SJCRH30 (cell line): Measurements from ENCODE around the gene CAMTA1. TPM values are rescaled to one million over a fixed set of nuclear protein-coding genes. Genes with fewer than 3 reads are reported as not detected.
A peak's percentile ranks its signal among the peaks of the same experiment; 100 is the strongest.

Source experiments
- DNase-seq, 2 experiments: peaks; one replicate each; pipeline ENCODE4 v3.0.0-alpha.2; 2015 to 2020
- H3K27ac ChIP-seq: fragments of 250-450 bp; sonication (Bioruptor Pico); 2 replicates; pipeline ENCODE4 v1.5.1; 2020; ENCODE audit warnings: mild to moderate bottlenecking, moderate library complexity
- H3K27me3 ChIP-seq: fragments of 250-450 bp; sonication (Bioruptor Pico); 2 replicates; pipeline ENCODE4 v1.5.1; 2020; ENCODE audit warnings: mild to moderate bottlenecking, moderate library complexity
- H3K36me3 ChIP-seq: fragments of 250-450 bp; sonication (Bioruptor Pico); 2 replicates; pipeline ENCODE4 v1.5.1; 2020; ENCODE audit warnings: mild to moderate bottlenecking, moderate library complexity
- H3K4me1 ChIP-seq: fragments of 250-450 bp; sonication (Bioruptor Pico); 2 replicates; pipeline ENCODE4 v1.5.1; 2020; ENCODE audit warnings: mild to moderate bottlenecking, moderate library complexity
- H3K4me3 ChIP-seq: fragments of 250-450 bp; sonication (Bioruptor Pico); 2 replicates; pipeline ENCODE4 v1.5.1; 2020; ENCODE audit warnings: mild to moderate bottlenecking, moderate library complexity
- H3K9me3 ChIP-seq: fragments of 250-450 bp; sonication (Bioruptor Pico); replicated peaks from 2 replicates; pipeline ENCODE4 v1.5.1; 2020; ENCODE audit warnings: mild to moderate bottlenecking, moderate library complexity
- total RNA-seq: library from RNA; depleted of rRNA; stranded (reverse); fragments of >200 nt; shearing (Covaris generic); gene quantifications from 2 replicates; pipeline ENCODE4 v1.2.3, GENCODE V29; 2014

The CAMTA1 gene
- total RNA-seq, 1 experiment from 2014 or later, result 153 TPM

DNA sequence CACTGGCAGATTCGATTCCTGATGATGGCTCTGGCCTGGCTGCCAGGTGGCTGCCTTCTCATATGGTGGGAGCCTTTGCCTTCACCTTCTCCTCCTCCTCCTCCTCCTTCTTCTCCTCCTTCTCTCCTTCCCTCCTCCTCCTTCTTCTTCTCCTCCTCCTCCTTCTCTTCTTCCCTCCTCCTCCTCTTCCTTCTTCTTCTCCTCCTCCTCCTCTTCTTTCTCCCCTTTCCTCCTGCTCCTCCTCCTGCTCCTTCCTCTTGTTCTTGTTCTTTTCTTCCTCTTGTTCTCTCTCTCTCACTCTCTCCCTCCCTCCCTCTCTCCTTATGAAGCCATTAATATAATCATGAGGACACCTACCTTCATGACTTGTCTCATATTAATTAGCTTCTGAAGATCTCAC, 278.7 kb downstream of the CAMTA1 start:
- no peak for DNase-seq
- no peaks in the 10 kb centered on the region for H3K36me3 ChIP-seq
- H3K27me3 ChIP-seq, result peaks cover 21% of the 10 kb centered on the region; the same call in 1 of the 2 replicates
- no peaks in the 10 kb centered on the region for H3K4me1 ChIP-seq
- H3K4me3 ChIP-seq, result no peak overlapping the region
- H3K9me3 ChIP-seq, result no peaks in the 10 kb centered on the region
- H3K27ac ChIP-seq, result no peak overlapping the region

DNA sequence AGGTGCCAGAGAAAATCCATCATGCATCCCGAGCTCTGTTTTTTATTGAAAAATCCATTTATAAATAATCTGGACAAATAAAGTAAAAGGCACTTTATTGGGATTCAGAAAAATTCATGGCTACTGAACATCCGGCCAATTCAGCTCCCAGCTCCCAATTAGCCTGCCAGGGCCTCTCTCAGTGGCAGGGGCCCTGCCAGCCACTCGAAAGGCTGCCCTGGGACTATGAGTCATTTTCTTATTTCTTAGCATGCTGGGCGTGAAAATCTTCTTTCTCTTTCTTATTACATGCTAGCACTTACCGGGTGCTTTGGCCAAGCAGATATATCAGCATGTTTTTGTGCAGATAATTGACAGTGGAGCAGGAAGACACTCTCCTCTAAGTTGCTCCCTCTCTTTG, 283.3 kb downstream of the CAMTA1 start:
- H3K27me3 ChIP-seq, result peaks cover 18% of the 10 kb centered on the region; the same call in 1 of the 2 replicates
- H3K9me3 ChIP-seq, result no peaks in the 10 kb centered on the region
- no peaks in the 10 kb centered on the region for H3K36me3 ChIP-seq
- H3K4me3 ChIP-seq, result no peak overlapping the region
- H3K4me1 ChIP-seq, result no peaks in the 10 kb centered on the region
- no peak overlapping the region for H3K27ac ChIP-seq
- no peak for DNase-seq

DNA sequence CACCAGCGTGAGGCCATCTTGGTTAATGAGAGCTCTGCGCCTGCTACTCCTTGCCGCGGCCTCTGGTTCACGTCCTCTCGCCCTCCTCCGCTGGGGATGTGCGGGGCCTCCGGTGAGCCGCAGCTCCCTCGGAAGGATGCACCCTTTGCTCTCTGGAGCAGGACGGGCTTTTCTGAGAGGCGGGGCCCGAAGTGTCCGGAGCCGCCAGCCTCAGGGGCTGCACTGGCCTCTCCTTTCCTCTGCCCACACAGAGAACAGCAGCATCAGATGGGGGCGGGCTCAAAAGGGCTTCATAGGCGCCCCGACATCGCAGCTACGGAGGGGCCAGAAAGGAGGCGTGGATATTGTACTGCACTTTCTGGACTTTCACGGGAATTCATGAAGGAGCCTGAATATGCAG, 284.7 kb downstream of the CAMTA1 start:
- no peak for DNase-seq
- no peaks in the 10 kb centered on the region for H3K36me3 ChIP-seq
- H3K4me1 ChIP-seq, result no peaks in the 10 kb centered on the region
- peaks cover 15% of the 10 kb centered on the region; the same call in 1 of the 2 replicates for H3K27me3 ChIP-seq
- H3K4me3 ChIP-seq, result no peak overlapping the region
- no peaks in the 10 kb centered on the region for H3K9me3 ChIP-seq
- no peak overlapping the region for H3K27ac ChIP-seq

DNA sequence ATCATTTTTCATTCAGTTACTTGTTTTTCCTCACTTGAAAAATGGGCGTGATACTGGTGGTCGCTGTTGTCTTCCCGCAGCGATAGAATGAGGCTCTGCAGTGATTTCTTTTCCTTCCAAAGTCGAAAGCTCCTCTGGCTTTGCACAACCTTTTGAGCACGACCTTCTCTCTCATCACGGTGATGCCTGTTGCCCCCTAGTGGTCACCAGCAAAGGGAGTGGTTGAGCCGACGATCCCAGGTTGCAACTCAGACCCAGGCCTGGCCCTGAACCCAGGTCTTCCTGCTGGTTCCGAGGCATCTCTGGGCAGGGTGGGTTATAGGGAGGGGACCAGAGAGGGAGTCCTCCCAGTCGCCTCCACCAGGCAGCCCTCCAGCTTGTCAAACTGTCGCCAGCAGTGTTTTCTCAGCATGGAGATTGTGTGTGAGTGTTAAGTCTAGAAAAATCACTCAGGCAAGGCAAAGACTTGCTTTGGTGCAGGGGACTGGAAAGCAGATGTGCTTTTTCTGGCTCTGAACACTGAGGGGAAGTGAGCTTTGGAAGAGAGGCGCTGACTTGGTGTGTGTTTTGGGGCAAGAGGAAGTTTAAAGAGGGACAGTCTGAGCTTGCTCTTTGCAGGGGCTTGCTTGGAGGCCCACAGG, 285.3 kb downstream of the CAMTA1 start:
- H3K36me3 ChIP-seq, result no peaks in the 10 kb centered on the region
- no peaks in the 10 kb centered on the region for H3K9me3 ChIP-seq
- peak; percentile 61 to 78 for DNase-seq
- no peak overlapping the region for H3K27ac ChIP-seq
- H3K4me3 ChIP-seq, result no peak overlapping the region
- H3K27me3 ChIP-seq, result peaks cover 14% of the 10 kb centered on the region; the same call in 1 of the 2 replicates
- no peaks in the 10 kb centered on the region for H3K4me1 ChIP-seq

DNA sequence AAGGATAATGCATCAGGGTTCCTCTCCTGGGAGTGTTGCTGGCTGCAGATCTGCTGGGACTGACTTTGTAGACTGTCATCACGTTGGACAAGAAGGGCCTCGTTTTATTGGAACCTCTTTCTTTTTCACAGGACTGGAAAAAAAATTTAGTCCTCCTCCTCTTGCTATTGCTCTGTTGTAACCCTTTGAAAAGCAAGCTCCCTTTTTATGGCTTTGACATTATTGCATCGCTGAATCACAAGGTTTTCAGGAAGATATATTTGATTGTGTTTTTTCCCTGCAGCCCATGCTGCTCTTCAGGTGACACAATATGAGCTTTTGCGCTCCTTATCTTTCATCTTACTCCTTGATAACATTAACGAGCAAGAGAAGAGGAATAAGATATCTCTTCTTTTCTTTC, 290.9 kb downstream of the CAMTA1 start:
- DNase-seq, result no peak
- H3K27me3 ChIP-seq, result no peaks in the 10 kb centered on the region
- H3K4me3 ChIP-seq, result no peak overlapping the region
- H3K4me1 ChIP-seq, result no peaks in the 10 kb centered on the region
- H3K36me3 ChIP-seq, result no peaks in the 10 kb centered on the region
- H3K9me3 ChIP-seq, result peaks cover 6% of the 10 kb centered on the region; the same call in 1 of the 2 replicates
- H3K27ac ChIP-seq, result no peak overlapping the region

DNA sequence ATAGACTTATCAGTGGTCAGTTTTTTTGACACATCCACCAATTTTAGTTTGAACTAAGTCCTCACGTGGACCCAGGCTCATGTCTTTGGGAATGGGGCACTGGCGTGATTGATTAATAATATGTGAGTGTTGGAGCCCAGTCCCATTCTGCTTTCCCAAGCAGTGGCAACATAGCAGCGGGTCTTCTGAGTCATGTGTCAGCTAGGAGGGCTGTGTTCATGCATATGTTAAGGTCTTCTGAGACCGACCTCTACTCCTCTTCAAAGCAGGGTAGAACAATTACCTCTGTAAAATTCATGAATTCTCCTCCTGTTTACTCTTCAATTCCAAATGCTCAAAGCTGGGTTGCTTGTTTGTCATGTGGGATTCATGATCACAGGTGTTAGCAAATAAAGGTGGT, 291.3 kb downstream of the CAMTA1 start:
- Histone ChIP-seq H3K27me3 (no peaks in the 10 kb centered on the region), H3K36me3 (no peaks in the 10 kb centered on the region), H3K4me3 (no peak overlapping the region), H3K4me1 (no peaks in the 10 kb centered on the region), H3K27ac (no peak overlapping the region), H3K9me3 (peaks cover 6% of the 10 kb centered on the region; the same call in 1 of the 2 replicates)
- no peak for DNase-seq

DNA sequence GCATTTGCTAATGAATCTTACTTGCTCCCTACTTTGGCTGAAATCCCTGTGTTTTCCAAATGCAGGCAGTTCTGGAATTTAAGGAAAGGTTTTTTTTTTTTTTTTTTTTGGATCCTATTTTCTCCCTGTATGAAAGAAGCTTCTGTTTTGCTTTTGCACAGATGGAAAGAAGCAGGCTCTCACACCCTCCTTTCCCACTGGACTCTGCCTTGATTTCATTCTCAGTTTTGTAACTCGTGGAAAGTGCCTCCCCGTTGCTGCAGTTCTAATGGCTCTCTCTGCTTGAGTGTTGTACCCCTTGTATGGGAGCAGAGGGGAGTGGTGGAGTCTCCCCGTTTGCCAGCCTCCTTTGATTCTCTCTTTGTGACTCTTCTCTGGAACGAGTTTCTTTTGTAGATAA, 291.9 kb downstream of the CAMTA1 start:
- Histone ChIP-seq H3K27me3 (no peaks in the 10 kb centered on the region), H3K4me1 (no peaks in the 10 kb centered on the region), H3K27ac (no peak overlapping the region), H3K9me3 (peaks cover 6% of the 10 kb centered on the region; the same call in 1 of the 2 replicates), H3K36me3 (no peaks in the 10 kb centered on the region), H3K4me3 (no peak overlapping the region)
- no peak for DNase-seq

DNA sequence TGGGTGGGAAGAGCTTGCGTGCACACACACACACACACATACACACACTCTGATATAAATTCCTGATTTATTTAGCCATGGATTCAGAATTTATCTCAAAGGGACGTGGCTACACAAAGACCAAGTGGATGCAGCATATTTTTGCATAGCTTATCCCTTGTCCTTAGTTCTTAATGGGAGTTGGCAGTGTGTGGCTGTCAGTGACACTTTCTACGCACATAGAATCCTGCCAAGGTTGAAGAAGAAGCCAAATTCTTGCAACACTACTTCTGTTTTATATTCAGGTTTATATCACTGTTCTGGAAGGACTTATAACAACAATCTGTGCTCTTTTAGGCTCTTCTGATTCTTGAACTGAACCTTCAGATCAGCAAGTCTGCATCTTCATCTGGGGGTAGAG, 292.7 kb downstream of the CAMTA1 start:
- H3K4me1 ChIP-seq, result no peaks in the 10 kb centered on the region
- H3K4me3 ChIP-seq, result no peak overlapping the region

DNA sequence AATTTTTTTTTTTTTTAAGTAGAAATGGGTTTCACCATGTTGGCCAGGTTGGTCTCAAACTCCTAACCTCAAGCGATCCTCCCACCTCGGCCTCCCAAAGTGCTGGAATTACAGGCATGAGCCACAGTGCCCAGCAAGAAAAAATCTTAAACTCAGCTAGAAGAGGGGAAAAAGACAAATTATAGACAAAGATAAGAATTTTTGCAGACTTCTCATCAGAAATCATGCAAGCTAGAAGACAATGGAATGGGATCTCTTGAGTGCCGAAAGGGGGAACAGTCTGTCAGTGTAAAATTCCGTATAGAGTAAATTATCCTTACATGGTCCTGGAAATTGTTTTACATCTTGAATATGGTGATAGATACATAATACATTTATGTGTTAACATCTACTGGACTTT, 294.4 kb downstream of the CAMTA1 start:
- no peaks in the 10 kb centered on the region for H3K4me1 ChIP-seq
- no peak overlapping the region for H3K4me3 ChIP-seq
- H3K27ac ChIP-seq, result no peak overlapping the region
- H3K36me3 ChIP-seq, result no peaks in the 10 kb centered on the region
- peaks cover 11% of the 10 kb centered on the region; the same call in 1 of the 2 replicates for H3K27me3 ChIP-seq
- DNase-seq, result no peak
- H3K9me3 ChIP-seq, result peaks cover 6% of the 10 kb centered on the region; the same call in 1 of the 2 replicates

More for the DNA sequence above, 292.7 kb downstream of the CAMTA1 start:
- H3K36me3 ChIP-seq, result no peaks in the 10 kb centered on the region
- DNase-seq, result no peak
- no peak overlapping the region for H3K27ac ChIP-seq
- peaks cover 5% of the 10 kb centered on the region; the same call in 1 of the 2 replicates for H3K27me3 ChIP-seq
- peaks cover 6% of the 10 kb centered on the region; the same call in 1 of the 2 replicates for H3K9me3 ChIP-seq

DNA sequence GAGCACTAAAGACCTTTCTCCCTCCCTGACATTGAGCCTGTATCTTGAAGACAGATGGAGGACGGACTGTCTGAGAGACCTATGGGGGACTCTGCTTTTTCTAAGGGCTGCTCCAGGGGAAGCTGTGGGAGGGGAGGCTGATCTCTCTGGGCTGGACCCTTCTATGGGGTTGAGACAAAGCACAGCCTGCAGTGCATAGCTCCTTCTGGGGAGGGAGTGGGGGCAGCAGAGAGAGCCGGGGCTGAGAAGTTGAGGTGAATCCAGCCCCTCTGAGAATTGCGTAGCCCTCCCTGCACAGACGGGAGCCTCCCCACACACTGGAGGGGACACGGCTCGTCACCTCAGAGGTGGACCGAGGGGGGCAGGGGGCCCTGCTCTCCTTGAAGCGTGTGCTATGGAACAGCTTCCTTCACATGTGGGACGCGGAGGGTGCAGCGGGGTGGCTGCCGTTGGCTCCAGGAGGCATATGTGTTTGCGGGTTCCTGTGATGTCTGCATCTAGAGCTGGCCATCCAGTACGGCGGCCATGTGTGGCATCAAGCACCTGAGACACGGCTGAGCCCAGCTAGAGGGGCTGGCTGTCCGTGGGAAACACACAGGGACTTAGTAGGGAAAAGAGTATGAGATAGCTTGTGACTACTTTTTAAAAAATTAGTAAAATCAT, 299.1 kb downstream of the CAMTA1 start:
- Histone ChIP-seq H3K9me3 (peaks cover 6% of the 10 kb centered on the region; the same call in 1 of the 2 replicates), H3K27me3 (peaks cover 15% of the 10 kb centered on the region), H3K36me3 (no peaks in the 10 kb centered on the region), H3K4me3 (no peak overlapping the region), H3K4me1 (no peaks in the 10 kb centered on the region), H3K27ac (no peak overlapping the region)
- no peak for DNase-seq

DNA sequence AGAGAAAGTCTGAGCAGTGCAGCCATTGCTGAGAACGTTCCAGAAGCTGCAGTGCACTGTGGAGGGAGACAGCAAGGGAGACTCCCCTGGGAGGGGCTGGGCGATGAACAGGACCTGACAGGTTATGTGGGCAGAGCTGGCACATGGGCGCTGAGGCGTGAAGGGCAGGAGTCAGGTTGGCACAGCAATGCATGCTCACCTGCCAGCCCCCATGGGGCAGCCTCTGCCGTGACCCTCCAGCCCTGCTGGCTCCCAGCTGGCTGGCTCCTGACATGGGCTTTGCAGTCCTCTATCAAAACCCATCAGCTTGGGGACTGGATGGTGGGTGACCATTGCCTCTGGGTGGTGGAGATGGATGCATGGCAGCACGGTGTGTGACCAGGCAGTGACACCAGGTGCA, 300.3 kb downstream of the CAMTA1 start:
- H3K4me3 ChIP-seq, result no peak overlapping the region
- no peak for DNase-seq
- no peaks in the 10 kb centered on the region for H3K36me3 ChIP-seq
- no peaks in the 10 kb centered on the region for H3K4me1 ChIP-seq
- H3K9me3 ChIP-seq, result no peaks in the 10 kb centered on the region
- H3K27ac ChIP-seq, result no peak overlapping the region
- H3K27me3 ChIP-seq, result peaks cover 22% of the 10 kb centered on the region

DNA sequence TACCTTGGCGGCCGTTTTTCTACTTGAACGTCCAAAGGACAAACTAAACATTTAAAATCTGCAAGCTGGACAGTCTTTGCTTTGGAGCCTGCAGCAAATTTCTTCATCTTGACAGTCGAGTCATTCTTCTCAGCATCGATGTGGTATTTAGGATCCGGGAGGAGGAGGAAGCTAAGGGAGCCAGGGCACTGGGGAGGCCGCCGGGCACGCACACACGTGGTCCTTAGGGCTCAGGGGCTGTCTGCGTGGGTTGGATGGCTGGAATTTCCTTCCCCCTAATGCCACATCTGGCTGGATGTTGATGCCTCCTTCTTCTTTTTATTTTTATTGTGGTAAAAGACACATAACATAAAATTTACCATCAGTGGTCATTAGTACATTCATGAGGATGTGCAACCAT, 300.9 kb downstream of the CAMTA1 start:
- Histone ChIP-seq H3K4me3 (no peak overlapping the region), H3K9me3 (no peaks in the 10 kb centered on the region), H3K4me1 (no peaks in the 10 kb centered on the region), H3K36me3 (no peaks in the 10 kb centered on the region), H3K27me3 (peaks cover 28% of the 10 kb centered on the region), H3K27ac (no peak overlapping the region)
- no peak for DNase-seq

DNA sequence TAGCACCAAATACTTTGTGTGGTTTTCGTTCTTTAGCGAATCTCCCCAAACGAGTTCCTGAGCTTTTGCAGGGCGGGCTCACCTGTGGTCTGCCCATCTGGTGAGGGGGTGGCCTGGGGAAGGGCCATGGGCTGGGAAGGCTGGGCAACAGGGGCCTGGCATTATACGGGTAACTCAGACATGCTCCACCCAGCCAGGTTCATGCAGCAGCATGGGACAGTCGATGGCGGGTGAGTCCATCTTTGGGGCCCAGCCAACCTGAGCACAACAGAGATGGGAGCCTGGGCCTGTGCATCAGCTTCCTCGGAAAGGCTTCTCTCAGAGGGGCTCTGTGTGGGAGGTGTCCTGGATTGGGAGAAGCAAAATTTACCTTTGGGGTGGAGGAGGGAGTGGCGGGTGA, 302.6 kb downstream of the CAMTA1 start:
- peaks cover 32% of the 10 kb centered on the region for H3K27me3 ChIP-seq
- H3K27ac ChIP-seq, result no peak overlapping the region
- H3K36me3 ChIP-seq, result no peaks in the 10 kb centered on the region
- DNase-seq, result no peak
- H3K4me1 ChIP-seq, result no peaks in the 10 kb centered on the region
- no peak overlapping the region for H3K4me3 ChIP-seq
- H3K9me3 ChIP-seq, result no peaks in the 10 kb centered on the region

DNA sequence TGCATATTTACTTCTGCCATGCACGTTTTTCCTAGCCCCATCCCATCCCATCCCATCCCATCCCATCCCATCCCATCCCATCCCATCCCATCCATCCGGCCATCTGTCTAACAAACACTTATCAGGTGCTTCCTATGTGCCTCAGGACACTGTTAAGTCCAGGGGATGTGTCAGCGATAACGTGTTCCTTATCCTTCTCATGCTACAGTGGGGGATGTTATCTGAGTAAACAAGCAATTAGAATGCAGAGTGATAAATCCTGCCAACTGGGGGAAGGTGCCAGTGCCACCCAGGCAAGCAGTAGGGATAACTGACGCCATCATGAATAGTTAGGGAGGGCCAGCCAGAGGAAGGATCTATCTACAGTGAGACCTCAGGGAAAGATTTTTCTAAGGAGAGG, 304.2 kb downstream of the CAMTA1 start:
- Histone ChIP-seq H3K27me3 (peaks cover 30% of the 10 kb centered on the region), H3K36me3 (no peaks in the 10 kb centered on the region), H3K9me3 (no peaks in the 10 kb centered on the region), H3K4me3 (no peak overlapping the region), H3K4me1 (no peaks in the 10 kb centered on the region), H3K27ac (no peak overlapping the region)
- no peak for DNase-seq

DNA sequence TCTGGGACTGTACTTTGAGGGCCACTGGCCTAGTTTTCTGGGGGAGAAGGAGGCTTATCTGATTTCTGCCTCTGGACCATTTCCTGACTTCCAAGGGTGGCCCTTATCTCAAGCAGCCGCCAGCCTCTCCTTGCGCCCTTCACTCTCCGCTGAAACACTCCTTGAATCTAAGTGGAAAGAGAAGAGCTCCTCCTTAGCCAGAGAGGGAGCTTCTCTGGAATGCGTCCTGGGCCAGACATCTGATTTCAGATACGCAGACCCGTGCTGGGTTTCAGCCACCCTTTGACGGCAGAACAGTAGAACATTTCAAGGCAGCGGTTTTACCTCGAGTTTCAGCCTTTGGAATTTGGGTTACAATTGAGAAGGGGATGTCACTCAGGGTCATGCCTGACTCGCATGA, 308.0 kb downstream of the CAMTA1 start:
- no peak for DNase-seq
- Histone ChIP-seq H3K36me3 (no peaks in the 10 kb centered on the region), H3K9me3 (no peaks in the 10 kb centered on the region), H3K4me1 (no peaks in the 10 kb centered on the region), H3K27ac (no peak overlapping the region), H3K27me3 (peaks cover 59% of the 10 kb centered on the region), H3K4me3 (no peak overlapping the region)

DNA sequence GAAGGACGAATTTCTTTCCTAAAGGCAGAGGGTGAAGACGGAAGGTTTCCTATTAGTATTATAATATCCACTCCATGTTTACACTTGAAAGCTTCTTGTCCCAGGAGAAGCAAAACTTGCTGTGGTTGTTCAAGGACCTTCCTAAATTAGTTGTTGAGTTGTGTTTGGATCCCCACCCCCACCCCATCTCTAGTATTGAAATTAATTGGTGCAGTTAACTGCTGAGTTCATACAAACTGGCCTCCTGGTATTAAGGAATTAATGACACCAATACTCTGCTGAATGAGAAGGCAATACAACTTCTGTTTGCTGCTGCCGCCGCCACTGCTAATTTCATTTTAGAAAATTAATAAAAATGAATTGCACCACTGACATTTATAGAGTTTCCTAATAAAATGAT, 308.8 kb downstream of the CAMTA1 start:
- DNase-seq, result no peak
- Histone ChIP-seq H3K36me3 (no peaks in the 10 kb centered on the region), H3K27me3 (peaks cover 64% of the 10 kb centered on the region), H3K27ac (no peak overlapping the region), H3K9me3 (no peaks in the 10 kb centered on the region), H3K4me3 (no peak overlapping the region), H3K4me1 (no peaks in the 10 kb centered on the region)
